ENCODE data around the gene RASD1.
A peak's percentile ranks its signal among the peaks of the same experiment; 100 is the strongest.
"Not testable (repeated sequence)": the region's sequence is repeated elsewhere in the genome, so short reads cannot be mapped to it uniquely, and the experiment has no call there.

RASD1 gene

GRCh38 chr17:17492571-17492970 lies 3.6 kb downstream of the RASD1 start:
- Mint-ChIP-seq H3K4me3 (no peak overlapping the region), H3K27ac (no peak overlapping the region), H3K27me3 (peaks cover 38% of the 10 kb centered on the region), H3K4me1 (ENCODE audit: low read depth) (peaks cover 35% of the 10 kb centered on the region), H3K9me3 (no peaks in the 10 kb centered on the region), H3K36me3 (ENCODE audit: low read depth) (peaks cover 51% of the 10 kb centered on the region)
- intact Hi-C loops (cut with micrococcal nuclease): no loop called here

- Mint-ChIP-seq H3K9me3 (no peaks in the 10 kb centered on the region), H3K4me1 (ENCODE audit: low read depth) (peaks cover 37% of the 10 kb centered on the region), H3K27ac (no peak overlapping the region), H3K27me3 (peaks cover 33% of the 10 kb centered on the region), H3K4me3 (no peak overlapping the region), H3K36me3 (ENCODE audit: low read depth) (peaks cover 56% of the 10 kb centered on the region)
- intact Hi-C loops (cut with micrococcal nuclease): no loop called here
These were observed 4.1 kb downstream of the RASD1 start for GRCh38 chr17:17492085-17492484.

GRCh38 chr17:17491546-17491988 lies 4.6 kb downstream of the RASD1 start:
- intact Hi-C loops (cut with micrococcal nuclease): no loop called here
- peaks cover 38% of the 10 kb centered on the region for H3K4me1 Mint-ChIP-seq (ENCODE audit: low read depth)
- H3K27ac Mint-ChIP-seq: no peak overlapping the region
- no peak overlapping the region for H3K4me3 Mint-ChIP-seq
- H3K27me3 Mint-ChIP-seq: peaks cover 31% of the 10 kb centered on the region
- H3K36me3 Mint-ChIP-seq (ENCODE audit: low read depth): peaks cover 61% of the 10 kb centered on the region
- H3K9me3 Mint-ChIP-seq: no peaks in the 10 kb centered on the region

GRCh38 chr17:17491031-17491471 lies 5.1 kb downstream of the RASD1 start:
- H3K4me3 Mint-ChIP-seq: no peak overlapping the region
- intact Hi-C loops (cut with micrococcal nuclease): no loop called here
- H3K27ac Mint-ChIP-seq: no peak overlapping the region

GRCh38 chr17:17487998-17488397 lies 8.2 kb downstream of the RASD1 start:
- peaks cover 70% of the 10 kb centered on the region for H3K36me3 Mint-ChIP-seq (ENCODE audit: low read depth)
- no peak overlapping the region for H3K27ac Mint-ChIP-seq
- H3K4me1 Mint-ChIP-seq (ENCODE audit: low read depth): peaks cover 20% of the 10 kb centered on the region
- H3K4me3 Mint-ChIP-seq: no peak overlapping the region
- peaks cover 3% of the 10 kb centered on the region for H3K27me3 Mint-ChIP-seq
- no peaks in the 10 kb centered on the region for H3K9me3 Mint-ChIP-seq
- intact Hi-C loops (cut with micrococcal nuclease): no loop called here

More at GRCh38 chr17:17491031-17491471, 5.1 kb downstream of the RASD1 start:
- Mint-ChIP-seq H3K36me3 (ENCODE audit: low read depth) (peaks cover 66% of the 10 kb centered on the region), H3K27me3 (peaks cover 31% of the 10 kb centered on the region), H3K9me3 (no peaks in the 10 kb centered on the region), H3K4me1 (ENCODE audit: low read depth) (peaks cover 38% of the 10 kb centered on the region)

- H3K9me3 Mint-ChIP-seq; H3K27me3 Mint-ChIP-seq; intact Hi-C loops (cut with micrococcal nuclease); H3K4me3 Mint-ChIP-seq; H3K27ac Mint-ChIP-seq: not testable (repeated sequence)
- Mint-ChIP-seq H3K4me1 (ENCODE audit: low read depth) (peaks cover 15% of the 10 kb centered on the region), H3K36me3 (ENCODE audit: low read depth) (peaks cover 59% of the 10 kb centered on the region)
These were observed 9.8 kb downstream of the RASD1 start for GRCh38 chr17:17486416-17486815.

GRCh38 chr17:17485420-17485819 lies 10.8 kb downstream of the RASD1 start:
- no peak overlapping the region for H3K4me3 Mint-ChIP-seq
- H3K9me3 Mint-ChIP-seq: no peaks in the 10 kb centered on the region
- H3K36me3 Mint-ChIP-seq (ENCODE audit: low read depth): peaks cover 58% of the 10 kb centered on the region
- H3K27ac Mint-ChIP-seq: no peak overlapping the region
- no peaks in the 10 kb centered on the region for H3K27me3 Mint-ChIP-seq
- H3K4me1 Mint-ChIP-seq (ENCODE audit: low read depth): peaks cover 25% of the 10 kb centered on the region
- intact Hi-C loops (cut with micrococcal nuclease): no loop called here

GRCh38 chr17:17484451-17484899 lies 11.7 kb downstream of the RASD1 start:
- no peaks in the 10 kb centered on the region for H3K9me3 Mint-ChIP-seq
- intact Hi-C loops (cut with micrococcal nuclease): no loop called here

GRCh38 chr17:17481860-17482259 lies 14.3 kb downstream of the RASD1 start:
- no peaks in the 10 kb centered on the region for H3K9me3 Mint-ChIP-seq
- H3K4me1 Mint-ChIP-seq (ENCODE audit: low read depth): peaks cover 39% of the 10 kb centered on the region
- peaks cover 55% of the 10 kb centered on the region for H3K36me3 Mint-ChIP-seq (ENCODE audit: low read depth)
- H3K27ac Mint-ChIP-seq: no peak overlapping the region
- H3K27me3 Mint-ChIP-seq: no peaks in the 10 kb centered on the region
- no peak overlapping the region for H3K4me3 Mint-ChIP-seq
- intact Hi-C loops (cut with micrococcal nuclease): no loop called here

More at GRCh38 chr17:17484451-17484899, 11.7 kb downstream of the RASD1 start:
- H3K4me3 Mint-ChIP-seq: no peak overlapping the region
- H3K27me3 Mint-ChIP-seq: no peaks in the 10 kb centered on the region
- H3K27ac Mint-ChIP-seq: no peak overlapping the region
- peaks cover 68% of the 10 kb centered on the region for H3K36me3 Mint-ChIP-seq (ENCODE audit: low read depth)
- peaks cover 32% of the 10 kb centered on the region for H3K4me1 Mint-ChIP-seq (ENCODE audit: low read depth)

- H3K4me1 Mint-ChIP-seq (ENCODE audit: low read depth): peaks cover 38% of the 10 kb centered on the region
- no peak overlapping the region for H3K4me3 Mint-ChIP-seq
- peaks cover 43% of the 10 kb centered on the region for H3K36me3 Mint-ChIP-seq (ENCODE audit: low read depth)
- intact Hi-C loops (cut with micrococcal nuclease): no loop called here
- H3K27ac Mint-ChIP-seq: peak overlapping the region; percentile 3
- H3K27me3 Mint-ChIP-seq: no peaks in the 10 kb centered on the region
- H3K9me3 Mint-ChIP-seq: no peaks in the 10 kb centered on the region
These were observed 15.5 kb downstream of the RASD1 start for GRCh38 chr17:17480593-17481148.

- intact Hi-C loops (cut with micrococcal nuclease): no loop called here
- Mint-ChIP-seq H3K4me1 (ENCODE audit: low read depth) (peaks cover 32% of the 10 kb centered on the region), H3K9me3 (no peaks in the 10 kb centered on the region), H3K36me3 (ENCODE audit: low read depth) (peaks cover 36% of the 10 kb centered on the region), H3K27ac (no peak overlapping the region), H3K4me3 (no peak overlapping the region), H3K27me3 (no peaks in the 10 kb centered on the region)
These were observed 17.0 kb downstream of the RASD1 start for GRCh38 chr17:17479209-17479608.

GRCh38 chr17:17476865-17477467 lies 19.2 kb downstream of the RASD1 start, which contains the start of gene MED9:
Gene MED9, plus strand, starts transcription at chr17:17477000. Its CDS starts 42 bp downstream, at chr17:17477042.
- peaks cover 3% of the 10 kb centered on the region for H3K27me3 Mint-ChIP-seq
- peaks cover 32% of the 10 kb centered on the region for H3K4me1 Mint-ChIP-seq (ENCODE audit: low read depth)
- peak within 1 kb of the TSS; percentile 91 for H3K4me3 Mint-ChIP-seq
- peaks cover 27% of the 10 kb centered on the region for H3K36me3 Mint-ChIP-seq (ENCODE audit: low read depth)
- peak within 1 kb of the TSS; percentile 93 for H3K27ac Mint-ChIP-seq
- intact Hi-C loops (cut with micrococcal nuclease): loop anchor here (2.0 kb wide), 1 partner anchor 20 kb away; the partner anchor contains the start of gene RASD1
- H3K9me3 Mint-ChIP-seq: no peaks in the 10 kb centered on the region

GRCh38 chr17:17474341-17474740 lies 21.9 kb downstream of the RASD1 start:
- H3K36me3 Mint-ChIP-seq (ENCODE audit: low read depth): peaks cover 9% of the 10 kb centered on the region
- intact Hi-C loops (cut with micrococcal nuclease): no loop called here
- peaks cover 11% of the 10 kb centered on the region for H3K27me3 Mint-ChIP-seq
- no peak overlapping the region for H3K27ac Mint-ChIP-seq
- no peaks in the 10 kb centered on the region for H3K9me3 Mint-ChIP-seq
- H3K4me3 Mint-ChIP-seq: no peak overlapping the region
- H3K4me1 Mint-ChIP-seq (ENCODE audit: low read depth): peaks cover 12% of the 10 kb centered on the region

- Mint-ChIP-seq H3K9me3 (no peaks in the 10 kb centered on the region), H3K27ac (no peak overlapping the region), H3K4me1 (ENCODE audit: low read depth) (no peaks in the 10 kb centered on the region), H3K4me3 (no peak overlapping the region), H3K27me3 (peaks cover 11% of the 10 kb centered on the region), H3K36me3 (ENCODE audit: low read depth) (peaks cover 5% of the 10 kb centered on the region)
- intact Hi-C loops (cut with micrococcal nuclease): no loop called here
These were observed 23.8 kb downstream of the RASD1 start for GRCh38 chr17:17472333-17472920.
